ENCODE measurements around the gene FOXB1. TPM values are rescaled to one million over a fixed set of nuclear protein-coding genes. Genes with fewer than 3 reads are reported as not detected.

FOXB1 gene
- total RNA-seq, 3 donors from 2014 or later, result not detected

DNA sequence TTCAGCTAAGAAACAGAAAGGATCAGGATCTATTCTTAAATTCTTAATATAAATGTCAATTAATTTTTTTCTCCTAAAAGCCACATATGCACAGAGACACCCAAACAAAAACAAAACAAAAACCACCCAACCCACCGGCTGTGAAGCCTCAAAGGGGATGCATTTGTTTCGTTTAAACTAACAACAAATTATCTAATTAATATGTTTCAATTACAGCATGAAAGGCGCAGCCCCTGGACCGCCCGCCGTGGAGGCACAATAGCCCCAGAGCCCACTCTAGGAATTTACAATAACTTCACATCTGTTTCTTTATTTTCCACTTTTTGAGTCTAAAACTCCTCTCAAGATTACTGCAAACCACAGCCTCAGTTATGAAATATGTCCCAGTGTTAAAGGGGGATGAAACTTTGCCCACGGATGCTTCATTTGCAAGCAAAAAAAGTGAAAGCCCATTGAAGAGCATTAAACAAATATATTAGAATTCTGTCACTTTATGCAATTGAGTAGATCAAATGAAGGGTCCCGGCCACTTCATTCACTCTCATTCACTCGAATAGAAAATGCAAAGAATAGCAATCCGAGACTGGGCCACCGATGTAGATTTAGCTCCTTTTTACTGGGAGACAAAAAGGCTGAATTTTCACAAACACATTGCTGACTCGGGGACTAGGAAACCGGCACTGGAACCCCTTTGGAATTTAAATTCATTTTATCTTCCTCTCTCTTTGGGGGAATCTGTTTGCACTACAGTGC is 6.0 kb downstream of the FOXB1 start:
- no peaks in the 10 kb centered on the region for H3K9me3 ChIP-seq
- TF ChIP-seq, protein P1, sequence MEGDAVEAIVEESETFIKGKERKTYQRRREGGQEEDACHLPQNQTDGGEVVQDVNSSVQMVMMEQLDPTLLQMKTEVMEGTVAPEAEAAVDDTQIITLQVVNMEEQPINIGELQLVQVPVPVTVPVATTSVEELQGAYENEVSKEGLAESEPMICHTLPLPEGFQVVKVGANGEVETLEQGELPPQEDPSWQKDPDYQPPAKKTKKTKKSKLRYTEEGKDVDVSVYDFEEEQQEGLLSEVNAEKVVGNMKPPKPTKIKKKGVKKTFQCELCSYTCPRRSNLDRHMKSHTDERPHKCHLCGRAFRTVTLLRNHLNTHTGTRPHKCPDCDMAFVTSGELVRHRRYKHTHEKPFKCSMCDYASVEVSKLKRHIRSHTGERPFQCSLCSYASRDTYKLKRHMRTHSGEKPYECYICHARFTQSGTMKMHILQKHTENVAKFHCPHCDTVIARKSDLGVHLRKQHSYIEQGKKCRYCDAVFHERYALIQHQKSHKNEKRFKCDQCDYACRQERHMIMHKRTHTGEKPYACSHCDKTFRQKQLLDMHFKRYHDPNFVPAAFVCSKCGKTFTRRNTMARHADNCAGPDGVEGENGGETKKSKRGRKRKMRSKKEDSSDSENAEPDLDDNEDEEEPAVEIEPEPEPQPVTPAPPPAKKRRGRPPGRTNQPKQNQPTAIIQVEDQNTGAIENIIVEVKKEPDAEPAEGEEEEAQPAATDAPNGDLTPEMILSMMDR (IDR thresholded peaks at IDR 0.05), result no peak
- no peak for TF ChIP-seq POLR2AphosphoS5 (IDR thresholded peaks at IDR 0.05)
- TF ChIP-seq POLR2A (IDR thresholded peaks at IDR 0.05), result no peak
- no peak for DNase-seq (ENCODE audit: low spot score in 2 of 2)
- H3K4me3 ChIP-seq, result no peak overlapping the region
- intact Hi-C loops (cut with DNase I; ENCODE audit: low total_unique reads), result no loop called here
- H3K27ac ChIP-seq, result no peak overlapping the region
- H3K27me3 ChIP-seq, result peaks cover 10 to 92% of the 10 kb centered on the region in 2 donors
- H3K4me1 ChIP-seq, result peaks cover 0 to 3% of the 10 kb centered on the region in 2 donors
- H3K36me3 ChIP-seq, result no peaks in the 10 kb centered on the region

- DNase-seq (ENCODE audit: low spot score in 2 of 2), result no peak
- Histone ChIP-seq H3K27me3 (peaks cover 3 to 92% of the 10 kb centered on the region in 2 donors), H3K4me1 (no peaks in the 10 kb centered on the region), H3K36me3 (no peaks in the 10 kb centered on the region), H3K4me3 (no peak overlapping the region), H3K27ac (no peak overlapping the region), H3K9me3 (no peaks in the 10 kb centered on the region)
- no peak for TF ChIP-seq POLR2A (IDR thresholded peaks at IDR 0.05)
- TF ChIP-seq POLR2AphosphoS5 (IDR thresholded peaks at IDR 0.05), result no peak
- TF ChIP-seq, protein P1 (IDR thresholded peaks at IDR 0.05), result no peak
- intact Hi-C loops (cut with DNase I; ENCODE audit: low total_unique reads), result no loop called here
Measured at GRCh38 chr15:60010858-60011257, 6.7 kb downstream of the FOXB1 start.

DNA sequence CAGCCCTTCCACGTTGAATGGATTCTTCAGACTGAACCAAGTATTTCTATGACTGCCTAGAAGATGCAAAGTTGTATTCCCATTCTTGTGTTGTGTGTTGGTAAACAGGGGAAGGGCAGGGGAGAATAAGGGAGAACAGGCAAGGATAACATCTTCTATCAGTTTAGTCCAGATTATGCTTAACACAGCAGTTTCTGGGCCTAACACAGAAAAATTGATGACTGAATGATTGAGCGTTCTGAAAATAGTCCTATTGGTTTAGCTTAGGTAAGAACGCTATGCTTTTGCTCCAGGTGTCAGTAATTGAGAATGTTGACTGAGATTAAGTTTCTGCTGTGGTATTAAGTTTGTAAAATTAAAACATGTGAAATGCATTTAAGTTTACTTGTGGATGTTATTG is 8.6 kb downstream of the FOXB1 start:
- intact Hi-C loops (cut with DNase I; ENCODE audit: low total_unique reads), result no loop called here

GRCh38 chr15:60017538-60018520 is 13.7 kb downstream of the FOXB1 start:
- no peak overlapping the region for H3K27ac ChIP-seq
- peaks cover 7 to 14% of the 10 kb centered on the region in 2 donors for H3K9me3 ChIP-seq
- TF ChIP-seq POLR2AphosphoS5 (IDR thresholded peaks at IDR 0.05) (no peak), POLR2A (IDR thresholded peaks at IDR 0.05) (no peak)
- H3K4me1 ChIP-seq, result no peaks in the 10 kb centered on the region
- no peaks in the 10 kb centered on the region for H3K36me3 ChIP-seq
- H3K27me3 ChIP-seq, result peaks cover 0 to 53% of the 10 kb centered on the region in 2 donors
- DNase-seq (ENCODE audit: low spot score in 2 of 2), result no peak
- intact Hi-C loops (cut with DNase I; ENCODE audit: low total_unique reads), result no loop called here
- H3K4me3 ChIP-seq, result no peak overlapping the region

More for the DNA sequence above, 8.6 kb downstream of the FOXB1 start:
- H3K36me3 ChIP-seq, result no peaks in the 10 kb centered on the region
- no peak overlapping the region for H3K4me3 ChIP-seq
- TF ChIP-seq POLR2A (IDR thresholded peaks at IDR 0.05) (no peak), POLR2AphosphoS5 (IDR thresholded peaks at IDR 0.05) (no peak)
- TF ChIP-seq, protein P1 (IDR thresholded peaks at IDR 0.05), result no peak
- peaks cover 5 to 8% of the 10 kb centered on the region in 2 donors for H3K9me3 ChIP-seq
- H3K27ac ChIP-seq, result no peak overlapping the region
- H3K27me3 ChIP-seq, result peaks cover 0 to 89% of the 10 kb centered on the region in 2 donors
- no peak for DNase-seq (ENCODE audit: low spot score in 2 of 2)
- H3K4me1 ChIP-seq, result no peaks in the 10 kb centered on the region

DNA sequence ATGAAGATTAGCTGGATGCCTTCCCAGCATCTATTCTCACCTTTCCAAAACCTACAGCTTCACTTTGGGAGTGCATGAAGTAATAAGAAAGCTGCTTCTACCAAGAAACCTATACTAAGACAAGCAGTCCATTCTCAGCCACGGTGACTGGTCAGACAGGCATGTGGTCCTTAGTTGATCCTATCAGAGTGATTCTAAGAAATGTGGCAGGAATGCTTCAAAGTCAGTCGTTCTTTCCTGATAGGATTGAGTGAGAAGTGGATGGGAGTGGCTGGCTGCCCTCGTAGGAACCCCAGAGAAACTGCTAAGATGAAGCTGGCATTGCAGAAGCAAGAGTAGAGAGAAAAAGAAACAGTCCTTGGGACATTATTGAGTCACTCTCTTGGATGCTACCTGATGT is 16.6 kb downstream of the FOXB1 start:
- no peak overlapping the region for H3K27ac ChIP-seq
- peaks cover 7 to 14% of the 10 kb centered on the region in 2 donors for H3K9me3 ChIP-seq
- H3K4me3 ChIP-seq, result no peak overlapping the region
- no peaks in the 10 kb centered on the region for H3K4me1 ChIP-seq
- no peaks in the 10 kb centered on the region for H3K36me3 ChIP-seq
- peaks cover 0 to 29% of the 10 kb centered on the region in 2 donors for H3K27me3 ChIP-seq
- intact Hi-C loops (cut with DNase I; ENCODE audit: low total_unique reads), result no loop called here
- TF ChIP-seq POLR2AphosphoS5 (IDR thresholded peaks at IDR 0.05) (no peak), POLR2A (IDR thresholded peaks at IDR 0.05) (no peak)
- TF ChIP-seq, protein P1 (IDR thresholded peaks at IDR 0.05), result no peak
- no peak for DNase-seq (ENCODE audit: low spot score in 2 of 2)
